Panc1 (cell line): ENCODE results near the gene SPRYD3. TPM values are rescaled to one million over a fixed set of nuclear protein-coding genes. Genes with fewer than 3 reads are reported as not detected.

ENCODE experiments used
- ATAC-seq: fragments of 200-7000 bp; cut with Tn5 transposase; 2 replicates; pipeline ENCODE4 v1.9.1; 2020; ENCODE audit warnings: mild to moderate bottlenecking, moderate library complexity
- BruUV-seq: library from RNA; stranded (reverse); fragments of 400-500 nt; replicated peaks from 2 replicates; lab custom pipeline; 2021; lab: Mats Ljungman, UMichigan
- CTCF ChIA-PET: fragments of 300-600 bp; sonication (Branson Sonifier 250); formaldehyde crosslinking; loops from one replicate; lab custom pipeline; 2022; ENCODE audit warnings: antibody characterized with exemption; lab: Charles Lee
- POLR2A ChIA-PET: fragments of 300-600 bp; sonication (Branson Sonifier 250); formaldehyde crosslinking; loops from one replicate; lab custom pipeline; 2022; ENCODE audit warnings: antibody characterized with exemption; lab: Charles Lee
- DNase-seq: peaks from one replicate; pipeline ENCODE4 v3.0.0-alpha.2; 2010; ENCODE audit warnings: low read depth, low spot score
- H3K27ac ChIP-seq: 2 replicates; pipeline ENCODE4 v1.5.1; 2011; ENCODE audit warnings: mild to moderate bottlenecking, low read length, inconsistent platforms
- H3K27me3 ChIP-seq: fragments of 200-500 bp; sonication (Bioruptor generic); 2 replicates; pipeline ENCODE4 v1.6.0; 2014; ENCODE audit warnings: low read length, inconsistent platforms; ENCODE audit not compliant: control insufficient read depth, insufficient read depth
- H3K36me3 ChIP-seq: fragments of 200-500 bp; sonication (Bioruptor generic); 2 replicates; pipeline ENCODE4 v1.5.1; 2014; ENCODE audit warnings: inconsistent platforms, mild to moderate bottlenecking, low read length, moderate library complexity; ENCODE audit not compliant: control insufficient read depth, insufficient read depth
- H3K4me1 ChIP-seq: 2 replicates; pipeline ENCODE4 v1.5.1; 2011; ENCODE audit warnings: inconsistent platforms, mild to moderate bottlenecking, low read length, moderate library complexity; ENCODE audit not compliant: control insufficient read depth, insufficient read depth
- H3K4me3 ChIP-seq, 2 experiments: 2 replicates each; pipeline ENCODE4 v1.5.1; 2011 to 2012; ENCODE audit warnings: low read depth in 2 of 2, low read length in 2 of 2, mild to moderate bottlenecking in 2 of 2, inconsistent platforms in 1 of 2, moderate library complexity in 1 of 2
- H3K9me3 ChIP-seq: fragments of 200-500 bp; sonication (Bioruptor generic); 2 replicates; pipeline ENCODE4 v1.5.1; 2014; ENCODE audit warnings: low read depth, mild to moderate bottlenecking, inconsistent platforms, low read length, moderate library complexity; ENCODE audit not compliant: control insufficient read depth, insufficient read depth
- CTCF ChIP-seq: fragments of 450-650 bp; IDR thresholded peaks from 2 replicates; pipeline ENCODE4 v1.5.1; 2017; ENCODE audit warnings: mild to moderate bottlenecking
- POLR2AphosphoS5 ChIP-seq: IDR thresholded peaks from 2 replicates; pipeline ENCODE4 v1.6.1; 2012; ENCODE audit warnings: mild to moderate bottlenecking, low read depth, low read length, moderate library complexity
- SIN3A ChIP-seq: IDR thresholded peaks from 2 replicates; pipeline ENCODE4 v1.6.1; 2012; ENCODE audit warnings: low read depth, mild to moderate bottlenecking, low read length, moderate library complexity, borderline replicate concordance; ENCODE audit not compliant: insufficient read depth
- TCF7L2 ChIP-seq: IDR thresholded peaks from 2 replicates; pipeline ENCODE4 v1.6.1; 2011; ENCODE audit warnings: mild to moderate bottlenecking, low read depth, low read length, inconsistent platforms
- in situ Hi-C: cut with HindIII; loops from 2 replicates; pipeline ENCODE4 v1.10.0; 2016; ENCODE audit warnings: low sequenced_read_pairs, low pct_unique_long_range_greater_than_20kb
- intact Hi-C: fragments of 100-400 bp; cut with micrococcal nuclease; formaldehyde crosslinking; loops from one replicate; pipeline ENCODE4 v1.10.0; 2022; ENCODE audit not compliant: unreplicated experiment
- total RNA-seq: library from RNA; stranded (reverse); gene quantifications from one replicate; pipeline ENCODE4 v1.2.1, GENCODE V29; 2021; ENCODE audit not compliant: unreplicated experiment
- TF ChIP-seq, protein P1 (sequence below), 2 experiments: IDR thresholded peaks; 2 replicates each; pipeline ENCODE4 v1.6.1; 2011 to 2012; ENCODE audit warnings: low read depth in 2 of 2, control low read depth in 1 of 2, low read length in 1 of 2, mild to moderate bottlenecking in 1 of 2, moderate library complexity in 1 of 2; ENCODE audit not compliant: insufficient read depth in 1 of 2

SPRYD3 gene
- total RNA-seq, 1 experiment from 2014 or later, result 25.0 TPM

DNA sequence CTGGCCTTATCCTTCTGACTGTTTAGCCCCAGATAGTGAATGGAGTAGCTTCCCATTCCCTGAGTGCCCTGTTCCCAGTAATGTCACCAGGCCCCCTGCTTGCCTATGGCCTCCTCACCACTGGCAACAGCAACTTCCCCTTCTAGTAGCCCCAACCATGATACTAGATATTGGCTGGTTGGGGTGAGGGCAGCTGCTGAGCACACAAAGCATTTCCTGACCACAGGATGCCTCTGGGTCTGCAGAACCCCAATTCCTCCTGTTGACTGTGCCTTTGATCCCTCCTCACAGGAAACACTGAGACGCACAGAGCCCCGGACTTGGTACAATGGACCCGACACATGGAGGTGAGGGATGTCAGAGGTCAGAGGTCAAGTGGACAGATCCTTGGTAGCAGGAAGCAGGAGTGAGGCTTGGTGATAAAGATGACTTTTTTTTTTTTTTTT is 24.7 kb upstream of the SPRYD3 start:
- in situ Hi-C loops (no loop called here), intact Hi-C loops (no loop called here)
- no TSS peak for BruUV-seq
- H3K9me3 ChIP-seq, result no peaks in the 10 kb centered on the region
- ATAC-seq (no peak), DNase-seq (no peak)
- H3K27ac ChIP-seq, result no peak overlapping the region
- no peaks in the 10 kb centered on the region for H3K27me3 ChIP-seq
- H3K4me3 ChIP-seq, result no peak overlapping the region
- ChIA-PET CTCF (interaction anchor here (1.2 kb wide), 1 partner anchor 38 kb away, joined by 3 read pairs; no protein-coding TSS in a partner anchor), POLR2A (interaction anchor here (0.6 to 0.7 kb wide), 2 partner anchors 9 to 484 kb away, joined by 4 to 12 read pairs; no protein-coding TSS in a partner anchor)
- peaks cover 5% of the 10 kb centered on the region for H3K4me1 ChIP-seq
- no peaks in the 10 kb centered on the region for H3K36me3 ChIP-seq
- TF ChIP-seq POLR2AphosphoS5, result no peak
- TF ChIP-seq SIN3A, result no peak
- TF ChIP-seq CTCF, result no peak
- TF ChIP-seq, protein P1, sequence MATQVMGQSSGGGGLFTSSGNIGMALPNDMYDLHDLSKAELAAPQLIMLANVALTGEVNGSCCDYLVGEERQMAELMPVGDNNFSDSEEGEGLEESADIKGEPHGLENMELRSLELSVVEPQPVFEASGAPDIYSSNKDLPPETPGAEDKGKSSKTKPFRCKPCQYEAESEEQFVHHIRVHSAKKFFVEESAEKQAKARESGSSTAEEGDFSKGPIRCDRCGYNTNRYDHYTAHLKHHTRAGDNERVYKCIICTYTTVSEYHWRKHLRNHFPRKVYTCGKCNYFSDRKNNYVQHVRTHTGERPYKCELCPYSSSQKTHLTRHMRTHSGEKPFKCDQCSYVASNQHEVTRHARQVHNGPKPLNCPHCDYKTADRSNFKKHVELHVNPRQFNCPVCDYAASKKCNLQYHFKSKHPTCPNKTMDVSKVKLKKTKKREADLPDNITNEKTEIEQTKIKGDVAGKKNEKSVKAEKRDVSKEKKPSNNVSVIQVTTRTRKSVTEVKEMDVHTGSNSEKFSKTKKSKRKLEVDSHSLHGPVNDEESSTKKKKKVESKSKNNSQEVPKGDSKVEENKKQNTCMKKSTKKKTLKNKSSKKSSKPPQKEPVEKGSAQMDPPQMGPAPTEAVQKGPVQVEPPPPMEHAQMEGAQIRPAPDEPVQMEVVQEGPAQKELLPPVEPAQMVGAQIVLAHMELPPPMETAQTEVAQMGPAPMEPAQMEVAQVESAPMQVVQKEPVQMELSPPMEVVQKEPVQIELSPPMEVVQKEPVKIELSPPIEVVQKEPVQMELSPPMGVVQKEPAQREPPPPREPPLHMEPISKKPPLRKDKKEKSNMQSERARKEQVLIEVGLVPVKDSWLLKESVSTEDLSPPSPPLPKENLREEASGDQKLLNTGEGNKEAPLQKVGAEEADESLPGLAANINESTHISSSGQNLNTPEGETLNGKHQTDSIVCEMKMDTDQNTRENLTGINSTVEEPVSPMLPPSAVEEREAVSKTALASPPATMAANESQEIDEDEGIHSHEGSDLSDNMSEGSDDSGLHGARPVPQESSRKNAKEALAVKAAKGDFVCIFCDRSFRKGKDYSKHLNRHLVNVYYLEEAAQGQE (IDR thresholded peaks at IDR 0.05; ENCODE audit: insufficient read depth in 1 of 2, low read depth in 2 of 2, low read length in 1 of 2), result no peak
- no peak for TF ChIP-seq TCF7L2

GRCh38 chr12:53102883-53103807 is 24.0 kb upstream of the SPRYD3 start, which contains the start of gene SOAT2:
Gene SOAT2, plus strand, starts transcription at chr12:53103486. Its CDS starts 92 bp downstream, at chr12:53103578.
- Histone ChIP-seq H3K4me1 (peaks cover 12% of the 10 kb centered on the region), H3K4me3 (no peak within 1 kb of the TSS), H3K27ac (no peak within 1 kb of the TSS), H3K9me3 (no peaks in the 10 kb centered on the region), H3K36me3 (no peaks in the 10 kb centered on the region), H3K27me3 (no peaks in the 10 kb centered on the region)
- BruUV-seq, result no TSS peak
- ChIA-PET POLR2A (interaction anchor here (0.6 kb wide), 1 partner anchor 221 kb away, joined by 4 read pairs; no protein-coding TSS in a partner anchor), CTCF (interaction anchor here (1.2 kb wide), 1 partner anchor 38 kb away, joined by 3 read pairs; no protein-coding TSS in a partner anchor)
- ATAC-seq (no peak), DNase-seq (no peak)
- TF ChIP-seq, protein P1 (IDR thresholded peaks at IDR 0.05; ENCODE audit: insufficient read depth in 1 of 2, low read depth in 2 of 2, low read length in 1 of 2), result no peak
- TF ChIP-seq TCF7L2, result no peak
- TF ChIP-seq SIN3A, result no peak
- TF ChIP-seq CTCF, result no peak
- no peak for TF ChIP-seq POLR2AphosphoS5
- in situ Hi-C loops (no loop called here), intact Hi-C loops (no loop called here)
